ENCODE measurements around the gene SHROOM4.

DNA sequence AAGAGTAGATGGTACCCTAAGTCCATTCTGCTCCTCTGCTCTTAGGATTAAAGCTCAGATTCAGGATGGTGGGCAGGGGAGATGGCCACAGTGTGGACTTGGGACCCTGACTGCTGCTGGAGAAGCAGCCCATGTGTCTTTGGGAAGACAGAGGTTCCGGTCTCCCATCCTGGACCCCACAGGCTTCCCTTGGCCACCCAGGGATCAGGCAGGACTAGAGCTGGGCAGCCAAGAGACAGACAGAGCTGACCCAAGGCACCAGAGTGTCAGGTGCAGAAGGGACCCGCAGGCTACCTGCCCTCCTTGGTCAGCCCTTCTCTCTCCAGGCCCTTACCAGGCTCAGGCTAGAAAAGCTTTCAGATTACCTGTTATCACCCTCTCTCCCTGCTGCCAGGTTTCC, 25.7 kb upstream of the SHROOM4 start:
- TF ChIP-seq, protein P1, sequence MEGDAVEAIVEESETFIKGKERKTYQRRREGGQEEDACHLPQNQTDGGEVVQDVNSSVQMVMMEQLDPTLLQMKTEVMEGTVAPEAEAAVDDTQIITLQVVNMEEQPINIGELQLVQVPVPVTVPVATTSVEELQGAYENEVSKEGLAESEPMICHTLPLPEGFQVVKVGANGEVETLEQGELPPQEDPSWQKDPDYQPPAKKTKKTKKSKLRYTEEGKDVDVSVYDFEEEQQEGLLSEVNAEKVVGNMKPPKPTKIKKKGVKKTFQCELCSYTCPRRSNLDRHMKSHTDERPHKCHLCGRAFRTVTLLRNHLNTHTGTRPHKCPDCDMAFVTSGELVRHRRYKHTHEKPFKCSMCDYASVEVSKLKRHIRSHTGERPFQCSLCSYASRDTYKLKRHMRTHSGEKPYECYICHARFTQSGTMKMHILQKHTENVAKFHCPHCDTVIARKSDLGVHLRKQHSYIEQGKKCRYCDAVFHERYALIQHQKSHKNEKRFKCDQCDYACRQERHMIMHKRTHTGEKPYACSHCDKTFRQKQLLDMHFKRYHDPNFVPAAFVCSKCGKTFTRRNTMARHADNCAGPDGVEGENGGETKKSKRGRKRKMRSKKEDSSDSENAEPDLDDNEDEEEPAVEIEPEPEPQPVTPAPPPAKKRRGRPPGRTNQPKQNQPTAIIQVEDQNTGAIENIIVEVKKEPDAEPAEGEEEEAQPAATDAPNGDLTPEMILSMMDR (IDR thresholded peaks at IDR 0.05) = no peak
- no peak for TF ChIP-seq POLR2AphosphoS5 (IDR thresholded peaks at IDR 0.05; ENCODE audit: low read depth, low read length)

Data from Panc1 (cell line).